GM21447 (cell line): ENCODE data around the gene MTRF1.

Experiments
- ATAC-seq: cut with Tn5 transposase; IDR thresholded peaks from one replicate; pipeline ENCODE4 v1.9.1; 2021; ENCODE audit not compliant: unreplicated experiment

The MTRF1 gene

DNA sequence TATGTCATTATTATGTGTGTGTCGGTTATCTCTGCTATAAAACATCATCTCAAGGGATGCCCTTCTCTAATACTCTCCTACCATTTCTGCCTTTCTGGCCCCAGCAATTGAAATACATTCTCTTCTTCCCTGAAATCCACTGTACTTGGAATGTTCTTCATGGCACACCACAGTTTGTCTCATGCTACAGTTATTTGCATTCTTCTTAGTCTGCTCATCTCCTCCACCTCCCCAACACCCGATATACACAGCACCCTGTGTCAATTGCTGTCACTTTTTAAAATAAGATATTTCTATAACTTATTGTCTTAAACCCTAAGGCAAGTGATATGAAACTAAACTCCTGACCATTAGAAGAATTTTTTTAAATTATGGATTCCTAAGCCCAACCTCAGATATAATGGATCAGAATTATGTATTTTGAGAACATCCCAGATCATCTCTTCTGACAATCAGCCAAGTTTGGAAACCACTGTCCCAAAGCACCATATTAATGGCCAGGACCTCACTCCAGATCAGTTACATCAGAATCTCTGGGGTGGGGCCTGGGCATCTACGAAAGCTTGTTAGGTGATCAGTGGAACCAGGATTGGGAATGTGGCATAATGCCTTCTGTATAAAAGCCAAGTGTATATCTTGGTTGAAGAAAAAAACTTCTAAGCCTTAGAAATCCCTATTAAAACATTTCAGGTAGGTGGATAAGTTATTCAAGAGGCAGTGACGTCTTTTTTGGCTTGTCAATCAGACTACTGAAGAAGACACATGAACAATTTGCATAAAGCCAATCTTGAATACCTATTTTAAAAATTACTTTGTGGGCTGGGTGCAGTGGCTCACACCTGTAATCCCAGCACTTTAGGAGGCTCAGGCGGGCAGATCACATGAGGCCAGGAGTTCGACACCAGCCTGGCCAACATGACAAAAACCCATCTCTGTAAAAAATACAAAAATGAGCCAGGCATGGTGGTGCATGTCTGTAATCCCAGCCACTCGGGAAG is 39.0 kb downstream of the MTRF1 start:
- no peak for ATAC-seq

DNA sequence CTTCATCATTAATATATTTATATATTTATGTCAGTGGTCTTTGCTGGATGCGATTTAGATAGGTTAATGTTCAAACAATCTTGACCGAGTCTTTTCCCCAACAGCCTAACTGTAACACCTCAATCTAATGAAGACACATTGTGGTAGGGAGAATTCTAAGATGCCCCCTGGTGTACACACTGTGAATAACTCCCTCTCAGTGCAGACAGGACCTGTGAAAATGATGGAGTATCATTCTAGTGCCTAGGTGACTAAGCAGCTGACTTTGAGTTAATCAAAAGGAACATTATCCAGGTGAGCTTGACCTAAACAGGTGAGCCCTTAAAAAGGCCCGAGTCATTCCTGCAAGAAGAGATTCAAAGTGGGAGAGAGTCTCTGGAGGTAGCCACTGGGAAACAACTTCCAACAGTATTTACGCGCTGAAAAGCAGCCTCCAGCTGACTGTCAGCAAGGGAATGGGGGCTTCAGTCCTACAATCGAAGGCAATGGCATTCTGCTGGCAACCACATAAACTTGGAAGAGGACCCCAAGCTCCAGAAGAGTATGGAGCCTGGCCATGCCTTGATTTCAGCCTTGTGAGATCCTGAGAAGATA is 41.0 kb downstream of the MTRF1 start:
- ATAC-seq: peak; percentile 72

DNA sequence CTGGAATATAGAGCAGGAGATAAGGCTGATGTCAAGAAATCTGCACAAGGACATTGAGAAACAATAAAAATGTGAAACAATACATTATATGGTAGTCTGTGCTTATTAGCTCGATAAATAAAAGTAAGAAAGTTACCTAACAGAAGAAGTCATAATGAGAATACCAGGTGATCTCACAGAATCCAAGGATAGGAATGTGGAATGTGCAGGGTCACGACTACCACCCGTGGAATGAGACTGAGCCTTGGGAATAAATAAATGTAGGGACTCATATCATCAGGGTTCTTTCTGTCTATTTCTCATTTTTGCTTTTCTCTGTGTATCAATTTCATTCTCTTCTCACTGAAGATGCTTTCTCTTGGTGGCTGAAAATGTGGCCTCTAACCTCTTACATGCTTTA is 43.0 kb downstream of the MTRF1 start:
- no peak for ATAC-seq

DNA sequence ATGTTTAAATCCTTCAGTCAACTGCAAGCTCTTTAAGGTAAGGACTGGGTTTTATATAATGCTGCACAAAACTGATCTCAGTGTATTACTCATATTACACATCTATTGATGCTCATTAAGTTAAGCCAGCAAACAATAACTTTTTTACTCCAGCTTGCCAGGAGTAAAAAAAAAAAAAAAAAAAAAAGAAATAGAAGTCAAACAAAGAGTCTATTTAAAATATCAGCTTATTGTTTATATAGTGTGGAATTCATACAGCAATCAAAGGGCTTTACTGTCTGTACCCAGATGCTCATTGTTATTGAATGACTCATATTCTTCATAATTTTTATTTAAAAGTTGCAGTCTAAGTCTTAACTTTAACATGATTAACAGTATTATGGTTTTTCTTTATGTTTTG is 47.2 kb downstream of the MTRF1 start:
- ATAC-seq: no peak

DNA sequence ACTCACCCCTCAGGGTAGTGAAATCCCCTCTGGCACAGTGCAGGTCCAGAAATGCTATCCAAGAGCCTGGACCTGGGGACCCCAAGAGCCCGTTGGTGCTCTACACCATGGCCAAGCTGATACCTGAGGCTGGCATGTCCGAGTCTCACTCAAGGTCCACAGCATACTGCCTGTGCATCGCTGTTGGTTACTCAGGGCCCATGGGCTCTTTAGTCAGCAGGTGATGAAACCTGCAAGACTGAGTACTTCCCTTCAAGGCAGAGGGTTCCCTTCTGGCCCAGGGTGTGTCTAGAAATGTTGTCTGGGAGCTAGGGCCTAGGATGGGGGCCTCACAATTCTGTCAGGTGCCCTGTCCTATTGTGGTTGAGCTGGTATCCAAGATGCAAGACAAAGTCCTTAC is 49.5 kb downstream of the MTRF1 start:
- ATAC-seq: no peak

DNA sequence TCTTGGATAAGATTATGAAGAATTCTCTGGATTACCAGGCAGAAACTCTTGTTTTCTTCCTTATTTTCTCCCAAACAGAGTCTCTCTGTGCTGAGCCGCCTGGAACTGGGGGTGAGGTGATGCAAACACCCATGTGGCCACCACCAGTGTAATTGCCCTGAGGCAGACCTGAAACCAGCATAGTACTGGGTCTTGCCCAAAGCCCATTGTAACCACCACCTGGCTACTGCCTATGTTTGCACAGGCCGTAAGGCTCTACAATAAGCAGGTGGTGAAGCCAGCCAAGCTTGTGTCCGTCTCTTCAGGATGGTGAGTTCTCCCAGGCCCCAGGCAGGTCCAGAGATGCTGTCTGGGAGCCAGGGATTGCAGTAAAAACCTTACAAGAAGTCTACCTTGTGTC is 50.1 kb downstream of the MTRF1 start:
- ATAC-seq: no peak

DNA sequence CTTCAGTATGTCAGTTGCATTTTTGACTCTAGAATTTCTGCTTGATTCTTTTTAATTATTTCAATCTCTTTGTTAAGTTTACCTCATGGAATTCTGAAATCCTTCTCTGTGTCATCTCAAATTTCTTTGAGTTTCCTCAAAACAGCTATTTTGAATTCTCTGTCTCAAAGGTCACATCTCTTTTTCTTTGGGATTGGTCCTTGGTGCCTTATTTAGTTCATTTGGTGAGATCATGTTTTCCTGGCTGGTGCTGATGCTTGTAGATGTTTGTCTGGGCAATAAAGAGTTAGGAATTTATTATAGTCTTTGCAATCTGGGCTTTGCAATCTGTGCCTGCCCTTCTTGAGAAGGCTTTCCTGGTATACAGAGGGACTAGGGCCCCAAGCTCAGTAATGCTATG is 50.5 kb downstream of the MTRF1 start:
- ATAC-seq: no peak

DNA sequence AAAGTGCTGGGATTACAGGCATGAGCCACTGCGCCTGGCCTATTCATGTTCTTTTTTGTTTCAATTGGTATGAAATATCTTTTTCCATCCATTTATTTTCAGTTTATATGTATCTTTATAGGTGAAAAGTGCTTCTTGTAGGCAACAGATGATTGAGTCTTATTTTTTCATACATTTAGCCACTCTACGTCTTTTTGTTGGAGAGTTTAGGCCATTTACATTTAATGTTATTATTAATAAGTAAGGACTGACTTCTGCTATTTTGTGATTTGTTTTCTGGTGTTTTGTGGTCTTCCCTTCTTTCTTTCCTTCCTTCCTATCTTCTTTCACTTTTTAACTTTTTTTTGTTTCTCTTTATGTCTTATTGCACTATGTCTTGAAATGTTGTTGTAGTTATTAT is 52.3 kb downstream of the MTRF1 start:
- ATAC-seq: no peak

DNA sequence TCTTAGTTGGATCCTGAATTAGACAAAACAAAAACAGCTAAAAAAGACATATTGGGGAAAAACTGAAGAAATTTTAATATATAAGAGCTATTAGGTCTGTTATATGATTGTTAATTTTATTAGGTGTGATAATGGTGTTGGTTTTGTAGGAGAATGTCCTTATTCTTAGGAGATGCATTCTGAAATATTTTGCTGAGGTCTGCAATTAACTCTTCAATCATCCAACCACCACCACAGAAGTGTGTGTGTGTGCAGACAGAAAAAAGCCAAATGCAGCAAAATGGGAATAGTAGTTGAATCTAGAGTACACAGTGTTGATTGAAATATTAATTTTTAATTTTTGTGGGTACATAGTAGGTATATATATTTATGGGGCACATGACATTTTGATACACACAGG is 56.9 kb downstream of the MTRF1 start:
- no peak for ATAC-seq

DNA sequence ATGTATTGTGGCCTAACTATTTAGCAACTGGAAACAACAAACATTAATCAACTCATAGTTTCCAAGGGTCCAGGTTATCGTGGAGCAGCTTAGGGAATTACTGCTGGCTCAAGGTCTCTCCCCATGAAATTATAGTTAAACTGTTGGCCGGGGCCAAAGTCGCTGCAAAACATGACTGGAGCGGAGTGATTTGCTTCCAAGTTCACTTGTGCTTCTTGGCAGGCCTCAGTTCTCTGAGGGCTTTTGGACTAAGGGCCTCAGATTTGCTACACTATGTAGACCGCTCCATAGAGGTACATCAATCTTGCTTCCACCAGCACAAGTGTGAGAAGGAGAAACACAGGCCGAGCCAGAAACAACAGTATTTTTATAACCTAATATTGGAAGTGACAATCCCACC is 59.6 kb downstream of the MTRF1 start:
- no peak for ATAC-seq

DNA sequence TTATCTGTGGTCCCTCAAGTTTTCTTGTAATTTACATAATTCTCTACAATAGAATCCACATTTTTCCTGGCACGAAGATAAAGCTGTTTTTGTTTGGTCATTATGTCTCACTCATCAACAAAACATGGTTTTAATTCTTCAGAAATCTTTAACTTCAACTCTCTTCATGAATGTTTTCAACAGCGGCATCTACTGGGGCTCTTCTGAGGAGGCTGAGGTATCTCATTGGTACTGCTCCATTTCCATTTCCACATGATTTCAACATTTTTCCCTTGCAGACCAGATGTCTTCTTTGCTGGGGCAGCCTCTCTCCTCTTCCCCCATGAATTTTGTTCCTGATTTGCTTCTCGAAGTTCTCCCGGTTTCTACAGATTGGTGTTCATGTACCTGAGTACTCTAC is 63.2 kb downstream of the MTRF1 start:
- ATAC-seq: no peak

DNA sequence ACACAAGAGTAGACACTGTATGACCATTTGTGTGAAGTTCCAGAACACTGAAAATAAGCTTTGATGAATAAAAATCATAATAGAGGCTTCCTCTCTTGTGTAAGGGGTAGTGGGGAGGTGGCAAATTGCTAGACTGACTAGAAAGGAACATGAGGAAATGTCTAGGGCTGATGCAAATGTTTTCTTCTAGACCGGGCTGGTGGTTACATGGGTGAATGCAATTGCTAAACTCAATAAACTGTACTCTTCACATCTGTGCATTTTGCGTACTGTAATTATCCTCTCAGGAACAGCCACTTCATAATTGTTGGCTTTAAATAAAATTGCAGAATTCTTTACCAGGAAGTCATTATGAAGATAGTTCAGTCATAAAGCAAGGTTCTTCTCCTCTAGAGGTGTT is 63.9 kb downstream of the MTRF1 start:
- ATAC-seq: peak; percentile 66

DNA sequence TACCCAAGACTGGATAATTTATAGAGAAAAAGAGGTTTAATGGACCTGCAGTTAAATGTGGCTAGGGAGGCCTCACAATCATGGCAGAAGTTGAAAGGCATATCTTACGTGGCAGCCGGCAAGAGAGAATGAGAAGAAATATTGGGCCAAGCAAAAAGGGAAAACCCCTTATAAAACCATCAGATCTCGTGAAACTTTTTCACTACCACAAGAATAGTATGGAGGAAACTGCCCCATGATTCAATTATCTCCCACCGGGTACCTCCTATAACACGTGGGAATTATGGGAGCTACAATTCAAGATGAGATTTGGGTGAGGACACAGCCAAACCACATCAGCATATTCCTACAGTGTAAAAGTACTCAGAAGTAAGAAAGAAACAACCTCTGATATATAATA is 64.3 kb downstream of the MTRF1 start:
- peak; percentile 10 for ATAC-seq

DNA sequence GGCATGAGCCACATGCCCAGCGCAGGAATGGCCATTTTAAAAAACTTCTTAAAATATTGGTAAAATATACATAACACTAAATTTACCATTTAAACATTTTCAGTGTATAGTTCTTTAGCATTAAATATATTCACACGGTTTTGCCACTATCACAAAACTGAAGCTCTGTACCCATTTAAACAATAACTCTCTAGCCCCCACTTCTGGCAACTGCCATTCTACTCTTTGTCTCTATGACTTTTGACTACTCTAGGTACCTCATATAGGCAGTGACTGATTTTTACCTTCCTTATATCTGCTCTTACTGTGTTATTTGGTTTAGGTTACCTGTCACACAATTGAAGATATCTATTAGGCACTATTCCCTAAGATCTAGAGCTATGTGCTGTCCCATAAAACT is 66.8 kb downstream of the MTRF1 start:
- no peak for ATAC-seq

DNA sequence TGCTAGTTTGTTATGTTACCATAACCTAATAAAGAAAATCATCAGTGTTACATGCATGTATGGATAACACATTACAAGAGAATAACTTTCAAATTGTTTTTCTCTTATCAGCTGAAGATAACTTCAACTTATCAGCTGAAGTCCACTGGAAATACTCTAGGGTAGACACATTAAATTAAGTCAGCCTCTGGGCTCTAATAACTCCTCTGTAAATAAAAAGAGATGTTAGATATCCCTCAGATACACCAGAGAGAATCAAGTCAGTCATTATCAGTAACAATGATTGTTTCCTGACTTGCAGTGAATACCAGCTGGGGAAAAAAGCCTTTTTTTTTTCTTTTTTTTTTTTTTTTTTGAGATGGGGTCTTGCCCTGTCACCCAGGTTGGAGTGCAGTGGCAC is 67.4 kb downstream of the MTRF1 start:
- no peak for ATAC-seq

DNA sequence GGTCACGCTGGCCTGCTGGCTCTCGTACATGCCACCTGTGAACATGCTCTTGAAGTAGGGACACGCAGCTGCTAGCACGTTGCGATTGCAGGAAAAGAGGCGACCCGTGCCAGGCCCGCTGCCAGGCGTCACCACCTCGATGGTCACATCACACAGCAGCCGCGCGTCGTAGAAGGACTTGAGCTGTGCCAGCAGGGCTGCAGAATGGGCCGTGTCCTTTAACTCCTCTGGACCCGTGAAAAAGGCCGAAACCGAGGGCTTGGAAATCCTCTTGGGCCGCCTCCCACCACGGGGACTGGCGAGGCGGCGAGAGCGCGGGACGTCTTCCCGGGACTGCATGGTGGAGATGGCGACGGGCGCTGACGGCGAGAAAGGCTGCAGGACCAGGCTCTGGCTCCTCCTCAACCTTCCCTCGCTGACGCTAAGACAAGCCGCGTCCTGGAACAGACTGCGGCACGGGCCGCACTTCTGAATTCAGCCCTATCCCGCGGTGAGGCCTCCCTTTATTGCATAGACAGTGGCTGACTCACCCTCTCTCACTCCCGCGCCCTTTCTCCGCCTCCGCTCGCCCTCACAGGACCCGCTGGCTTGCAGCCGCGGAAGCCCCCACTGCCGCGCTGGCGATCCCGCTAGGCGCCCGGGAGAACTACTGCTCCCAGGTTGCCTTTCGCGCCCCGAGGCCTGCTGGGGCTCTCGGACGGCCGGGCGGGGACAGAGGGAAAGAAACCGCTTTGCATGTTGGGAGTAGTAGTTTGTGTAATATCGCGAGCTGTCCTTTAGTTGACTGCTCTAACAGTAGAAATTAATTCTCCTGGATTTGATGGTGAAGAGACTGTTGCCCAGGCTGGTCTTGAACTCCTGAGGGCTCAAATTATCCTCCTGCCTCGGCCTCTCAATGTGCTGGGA is 69.2 kb downstream of the MTRF1 start, which contains the start of gene KBTBD7:
Gene KBTBD7, minus strand, starts transcription at position 651 of the 906 bp plus-strand sequence. Its CDS starts 312 bp downstream, at position 339.
- ATAC-seq: peak; percentile 88

DNA sequence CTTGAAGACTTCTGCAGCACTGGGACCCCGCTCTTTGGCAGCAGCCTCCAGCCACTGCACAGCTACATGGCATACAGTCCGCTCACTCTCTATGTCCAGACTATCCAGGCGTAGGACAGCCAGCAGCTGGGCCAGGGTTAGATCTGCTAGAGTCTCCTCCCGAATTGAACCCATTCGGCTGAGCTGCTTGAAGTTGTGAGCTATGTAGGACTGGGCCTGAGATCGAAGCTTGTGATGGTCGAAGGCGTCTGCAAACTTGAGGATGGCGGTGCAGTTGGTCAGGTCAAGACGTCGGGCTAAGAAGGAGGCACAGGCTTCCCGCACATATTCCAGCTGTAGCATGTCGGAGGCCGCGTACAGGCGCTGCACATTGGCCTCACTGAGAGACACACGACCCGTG is 69.9 kb downstream of the MTRF1 start:
- no peak for ATAC-seq

DNA sequence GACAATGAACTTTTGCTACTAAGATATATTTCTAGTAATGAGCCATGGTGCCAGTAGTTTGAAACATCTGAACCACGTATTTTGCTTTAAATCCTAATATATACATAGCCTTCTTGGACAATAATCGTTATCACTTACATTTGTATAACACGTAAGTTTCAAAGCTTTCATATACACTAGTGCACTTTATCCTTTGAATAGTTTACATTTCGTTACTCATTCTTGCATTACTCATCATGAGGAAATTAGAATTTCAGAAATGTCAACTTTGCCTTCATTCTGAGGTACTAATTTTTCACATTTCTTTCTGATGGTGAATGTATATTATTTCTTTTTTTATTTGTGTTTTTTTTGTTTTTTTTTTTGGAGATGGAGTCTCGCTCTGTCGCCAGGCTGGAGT is 74.8 kb downstream of the MTRF1 start:
- ATAC-seq: no peak

DNA sequence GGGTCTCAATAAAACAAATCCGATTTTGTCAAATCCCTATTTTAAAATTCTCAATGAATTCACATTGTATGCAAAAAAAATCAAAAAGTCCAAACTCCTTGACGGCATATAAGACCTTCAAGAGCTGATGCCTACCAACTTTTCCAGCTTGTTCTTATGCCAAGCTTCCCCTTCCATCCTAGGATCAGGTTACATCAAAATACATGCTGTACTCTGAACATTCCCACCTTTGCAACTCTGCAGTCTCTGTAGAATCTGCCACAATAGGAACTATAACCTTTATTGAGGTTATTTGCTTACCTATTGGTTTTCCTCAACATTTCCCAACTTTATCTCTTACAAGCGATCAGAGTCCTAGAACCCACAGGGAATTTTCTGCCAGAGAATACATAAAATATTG is 76.9 kb downstream of the MTRF1 start:
- no peak for ATAC-seq

DNA sequence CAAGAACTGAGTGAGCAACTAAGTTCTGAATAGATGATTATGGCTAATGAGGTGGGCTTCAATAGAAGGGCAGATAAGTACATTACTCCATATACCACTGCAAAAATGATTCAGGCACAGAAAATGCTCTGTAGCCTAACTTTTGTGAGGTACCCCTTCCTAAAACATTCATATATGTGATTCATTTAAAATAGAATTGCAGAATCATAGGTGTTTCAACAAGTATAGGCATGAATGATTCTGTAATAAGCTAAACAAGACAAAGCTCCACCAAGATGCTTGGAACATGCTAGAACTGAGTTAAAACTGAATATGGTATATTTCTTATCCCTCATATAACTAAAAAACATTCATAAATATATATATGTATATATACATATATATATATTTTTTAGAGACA is 81.1 kb downstream of the MTRF1 start:
- ATAC-seq: no peak

DNA sequence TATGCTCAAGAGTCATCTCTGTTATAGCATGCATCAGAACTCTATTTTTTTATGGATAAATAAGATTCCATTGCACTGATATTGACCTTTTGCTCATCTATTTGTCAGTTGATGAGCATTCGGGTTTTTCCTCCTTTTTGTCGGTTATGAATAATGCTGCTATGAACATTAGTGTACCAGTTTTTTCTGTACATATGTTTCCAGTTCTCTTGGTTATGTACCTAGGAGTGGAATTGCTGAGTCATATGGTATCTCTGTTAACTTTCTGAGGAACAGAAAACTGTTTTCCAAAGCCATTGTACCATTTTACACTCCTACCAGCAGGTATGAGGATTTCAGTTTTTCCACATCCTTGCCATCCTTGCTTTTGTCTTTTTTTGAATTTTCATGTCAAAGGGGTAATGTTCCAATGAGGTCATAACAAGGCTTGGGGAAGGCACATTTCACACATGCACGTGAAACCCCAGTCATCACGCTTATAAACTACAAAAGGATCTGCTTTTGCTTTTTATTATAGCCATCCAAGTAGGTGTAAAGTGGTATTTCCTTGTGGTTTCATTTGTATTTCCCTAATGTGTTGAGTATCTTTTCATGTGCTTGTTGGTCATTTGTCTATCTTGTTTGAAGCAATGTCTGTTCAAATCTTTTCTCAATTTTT is 83.7 kb downstream of the MTRF1 start:
- ATAC-seq: no peak
